HepG2 (cell line): Measurements from ENCODE around the gene SLC18A3. TPM values are rescaled to one million over a fixed set of nuclear protein-coding genes. Genes with fewer than 3 reads are reported as not detected.

ENCODE experiments used
- ATAC-seq: fragments of 200-7000 bp; cut with Tn5 transposase; 3 replicates; pipeline ENCODE4 v1.9.1; 2020; ENCODE audit warnings: mild to moderate bottlenecking, moderate library complexity
- BruUV-seq: library from RNA; stranded (reverse); fragments of 400-500 nt; replicated peaks from 2 replicates; lab custom pipeline; 2021; lab: Mats Ljungman, UMichigan
- CTCF ChIA-PET: fragments of 300-600 bp; formaldehyde crosslinking; extraction: SDS; loops from one replicate; lab custom pipeline; 2021; ENCODE audit warnings: low total read pairs, inconsistent platforms, low intra/inter-chr PET ratio; lab: Yijun Ruan, JAX
- POLR2A ChIA-PET: fragments of 350-600 bp; sonication (Branson Sonifier 250); formaldehyde crosslinking; loops from one replicate; lab custom pipeline; 2020; ENCODE audit warnings: antibody characterized with exemption, inconsistent platforms; lab: Yijun Ruan, JAX
- DNase-seq: peaks from one replicate; pipeline ENCODE4 v3.0.0-alpha.2; 2015; ENCODE audit warnings: low spot score
- FAIRE-seq: peaks from 3 replicates; lab custom pipeline; 2011; peaks lifted over from hg19 to GRCh38; lab: Jason Lieb, UNC
- H2AFZ ChIP-seq: one replicate; pipeline ENCODE4 v1.6.1; 2011; ENCODE audit warnings: low read length, inconsistent platforms
- H3K27ac ChIP-seq: fragments of 300-600 bp; 3 replicates; pipeline ENCODE4 v1.8.0; 2011; ENCODE audit warnings: mixed run types, mild to moderate bottlenecking, mixed read lengths, low read length, inconsistent platforms; ENCODE audit not compliant: insufficient read depth; ENCODE audit errors: extremely low read length
- H3K27me3 ChIP-seq, 2 experiments: fragments of 200-600 bp in 1 of 2; 2 replicates in 1 of 2; 3 replicates in 1 of 2; pipeline versions ENCODE4 v1.6.0 to v1.8.0; 2011; ENCODE audit warnings: low read length in 2 of 2, mild to moderate bottlenecking in 2 of 2, moderate library complexity in 2 of 2, inconsistent platforms in 1 of 2; ENCODE audit not compliant: insufficient read depth in 2 of 2, control insufficient read depth in 1 of 2
- H3K36me3 ChIP-seq, 2 experiments: fragments of 200-600 bp in 1 of 2; replicated peaks in 1 of 2; 2 replicates in 1 of 2; 3 replicates in 1 of 2; pipeline versions ENCODE4 v1.5.1 to v1.8.0; 2011; ENCODE audit warnings: low read length in 2 of 2, inconsistent platforms in 1 of 2; ENCODE audit not compliant: insufficient read depth in 2 of 2, control insufficient read depth in 1 of 2
- H3K4me1 ChIP-seq: 2 replicates; pipeline ENCODE4 v1.5.1; 2012; ENCODE audit warnings: low read length, inconsistent platforms; ENCODE audit not compliant: insufficient read depth
- H3K4me2 ChIP-seq: 2 replicates; pipeline ENCODE4 v1.6.0; 2011; ENCODE audit warnings: low read depth, low read length, inconsistent platforms
- H3K4me3 ChIP-seq, 3 experiments: fragments of 200-600 bp in 1 of 3; sonication (generic), shearing (Covaris generic) in 1 of 3; replicated peaks in 1 of 3; 2 replicates each; pipeline ENCODE4 v1.5.1; 2011 to 2016; ENCODE audit warnings: low read length in 3 of 3, inconsistent platforms in 2 of 3, low read depth in 2 of 3, mild to moderate bottlenecking in 2 of 3, control low read depth in 1 of 3, mixed read lengths in 1 of 3; ENCODE audit not compliant: insufficient read depth in 1 of 3
- H3K79me2 ChIP-seq: one replicate; pipeline ENCODE4 v1.6.1; 2011; ENCODE audit warnings: low read length, inconsistent platforms; ENCODE audit not compliant: insufficient read depth
- H3K9ac ChIP-seq: 2 replicates; pipeline ENCODE4 v1.6.0; 2011; ENCODE audit warnings: mild to moderate bottlenecking, low read depth, low read length, inconsistent platforms; ENCODE audit not compliant: insufficient read depth
- H3K9me3 ChIP-seq: 2 replicates; pipeline ENCODE4 v1.5.1; 2012; ENCODE audit warnings: mild to moderate bottlenecking, low read length
- H4K20me1 ChIP-seq: 2 replicates; pipeline ENCODE4 v1.6.0; 2011; ENCODE audit warnings: inconsistent platforms, mild to moderate bottlenecking, low read length, moderate library complexity; ENCODE audit not compliant: insufficient read depth
- KMT2A ChIP-seq: sonication (generic); formaldehyde crosslinking; IDR thresholded peaks from 2 replicates; pipeline ENCODE4 v1.4.0; 2020; ENCODE audit warnings: missing genetic modification reagents
- MTF1 ChIP-seq: sonication (generic); formaldehyde crosslinking; IDR thresholded peaks from 2 replicates; pipeline ENCODE4 v1.5.0; 2020; ENCODE audit warnings: missing genetic modification reagents
- MXD4 ChIP-seq: IDR thresholded peaks from 2 replicates; pipeline ENCODE4 v1.6.1; 2016; ENCODE audit warnings: mild to moderate bottlenecking, missing biosample characterization, missing genetic modification reagents
- WGBS: methylation state at CpG from one replicate; pipeline ENCODE4 v1.1.6; 2017; ENCODE audit warnings: low lambda C conversion rate; 5-methylcytosine and 5-hydroxymethylcytosine counted together
- in situ Hi-C: cut with HindIII; loops from 2 replicates; pipeline ENCODE4 v1.10.0; 2017; ENCODE audit warnings: low pct_unique_long_range_greater_than_20kb; ENCODE audit not compliant: extremely low pct_ligation_motif_present
- intact Hi-C: fragments of 100-400 bp; cut with micrococcal nuclease; formaldehyde crosslinking; loops from one replicate; pipeline ENCODE4 v1.10.0; 2022; ENCODE audit not compliant: unreplicated experiment
- polyA plus RNA-seq, 8 experiments: library from polyadenylated mRNA; depleted of rRNA in 3 of 8; stranded (reverse) in 7 of 8; unstranded in 1 of 8; fragments of >200 nt; fragmentation: Illumina TruSeq in 4 of 8; extraction: Trizol in 4 of 8; gene quantifications; 2 replicates each; pipeline versions ENCODE4 v1.2.1 to v1.2.3, GENCODE V29; 2011 to 2016; ENCODE audit warnings: low read depth in 4 of 8, missing spikeins in 1 of 8, mixed read lengths in 1 of 8; ENCODE audit not compliant: insufficient read depth in 1 of 8
- total RNA-seq, 5 experiments: library from RNA; depleted of rRNA; stranded (reverse); fragments of >200 nt; fragmentation: Illumina TruSeq; extraction: Trizol; gene quantifications; 2 replicates each; pipeline ENCODE4 v1.2.3, GENCODE V29; 2016; ENCODE audit warnings: low read depth in 1 of 5
- TF ChIP-seq, protein P1 (sequence below): sonication (generic); formaldehyde crosslinking; conservative IDR thresholded peaks from 2 replicates; pipeline ENCODE4 v1.4.0; 2020; ENCODE audit warnings: mild to moderate bottlenecking, missing genetic modification reagents, moderate library complexity
- TF ChIP-seq, protein P2 (sequence below): IDR thresholded peaks from 2 replicates; pipeline ENCODE4 v1.6.1; 2012; ENCODE audit warnings: low read length, improper control_type of control experiment
- TF ChIP-seq, protein P3 (sequence below): sonication (generic); formaldehyde crosslinking; IDR thresholded peaks from 2 replicates; pipeline ENCODE4 v1.4.0; 2020; ENCODE audit warnings: mild to moderate bottlenecking, missing genetic modification reagents, borderline replicate concordance

Gene SLC18A3
- total and polyA plus RNA-seq, 2 of the 13 experiments (the other 11 are each of a cell fraction or from before 2014, with no cell fraction given), result not detected

DNA sequence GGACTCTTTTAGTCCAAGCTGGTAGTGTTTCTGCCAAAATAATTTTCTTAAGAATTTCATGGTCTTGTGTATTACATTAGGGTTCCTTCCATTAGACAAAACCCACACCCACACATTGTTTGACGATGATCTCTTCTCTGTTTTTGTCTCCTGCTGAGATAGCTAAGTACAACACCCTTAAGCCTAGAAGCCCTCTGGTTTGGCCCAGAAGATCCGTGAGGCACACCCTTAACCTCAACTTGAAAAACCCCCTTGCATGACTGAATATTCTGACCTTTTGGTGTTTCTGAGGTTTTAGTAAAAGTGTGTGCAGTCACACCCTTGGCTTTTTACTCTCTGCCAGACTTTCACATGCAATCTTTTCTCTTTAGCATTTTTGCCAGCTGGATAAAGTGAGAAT, 41.9 kb upstream of the SLC18A3 start:
- 0 out of 2 replicates have a peak, but pooled peaks cover 7% of the 10 kb centered on the region for H3K4me1 ChIP-seq
- ATAC-seq (no peak), FAIRE-seq (no peak), DNase-seq (no peak)
- POLR2A ChIA-PET, result no interaction called here
- no peak overlapping the region for H2AFZ ChIP-seq
- no peak overlapping the region for H3K9ac ChIP-seq
- peaks cover 4 to 6% of the 10 kb centered on the region in 2 experiments; a peak in 2 of 5 replicates for H3K27me3 ChIP-seq
- BruUV-seq, result no TSS peak
- TF ChIP-seq MTF1 (CRISPR knock-in tag) (no peak), MXD4 (CRISPR knock-in tag) (no peak), KMT2A (CRISPR knock-in tag) (no peak)
- TF ChIP-seq, protein P1, sequence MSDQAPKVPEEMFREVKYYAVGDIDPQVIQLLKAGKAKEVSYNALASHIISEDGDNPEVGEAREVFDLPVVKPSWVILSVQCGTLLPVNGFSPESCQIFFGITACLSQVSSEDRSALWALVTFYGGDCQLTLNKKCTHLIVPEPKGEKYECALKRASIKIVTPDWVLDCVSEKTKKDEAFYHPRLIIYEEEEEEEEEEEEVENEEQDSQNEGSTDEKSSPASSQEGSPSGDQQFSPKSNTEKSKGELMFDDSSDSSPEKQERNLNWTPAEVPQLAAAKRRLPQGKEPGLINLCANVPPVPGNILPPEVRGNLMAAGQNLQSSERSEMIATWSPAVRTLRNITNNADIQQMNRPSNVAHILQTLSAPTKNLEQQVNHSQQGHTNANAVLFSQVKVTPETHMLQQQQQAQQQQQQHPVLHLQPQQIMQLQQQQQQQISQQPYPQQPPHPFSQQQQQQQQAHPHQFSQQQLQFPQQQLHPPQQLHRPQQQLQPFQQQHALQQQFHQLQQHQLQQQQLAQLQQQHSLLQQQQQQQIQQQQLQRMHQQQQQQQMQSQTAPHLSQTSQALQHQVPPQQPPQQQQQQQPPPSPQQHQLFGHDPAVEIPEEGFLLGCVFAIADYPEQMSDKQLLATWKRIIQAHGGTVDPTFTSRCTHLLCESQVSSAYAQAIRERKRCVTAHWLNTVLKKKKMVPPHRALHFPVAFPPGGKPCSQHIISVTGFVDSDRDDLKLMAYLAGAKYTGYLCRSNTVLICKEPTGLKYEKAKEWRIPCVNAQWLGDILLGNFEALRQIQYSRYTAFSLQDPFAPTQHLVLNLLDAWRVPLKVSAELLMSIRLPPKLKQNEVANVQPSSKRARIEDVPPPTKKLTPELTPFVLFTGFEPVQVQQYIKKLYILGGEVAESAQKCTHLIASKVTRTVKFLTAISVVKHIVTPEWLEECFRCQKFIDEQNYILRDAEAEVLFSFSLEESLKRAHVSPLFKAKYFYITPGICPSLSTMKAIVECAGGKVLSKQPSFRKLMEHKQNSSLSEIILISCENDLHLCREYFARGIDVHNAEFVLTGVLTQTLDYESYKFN (CRISPR knock-in tag), result no peak
- TF ChIP-seq, protein P2, sequence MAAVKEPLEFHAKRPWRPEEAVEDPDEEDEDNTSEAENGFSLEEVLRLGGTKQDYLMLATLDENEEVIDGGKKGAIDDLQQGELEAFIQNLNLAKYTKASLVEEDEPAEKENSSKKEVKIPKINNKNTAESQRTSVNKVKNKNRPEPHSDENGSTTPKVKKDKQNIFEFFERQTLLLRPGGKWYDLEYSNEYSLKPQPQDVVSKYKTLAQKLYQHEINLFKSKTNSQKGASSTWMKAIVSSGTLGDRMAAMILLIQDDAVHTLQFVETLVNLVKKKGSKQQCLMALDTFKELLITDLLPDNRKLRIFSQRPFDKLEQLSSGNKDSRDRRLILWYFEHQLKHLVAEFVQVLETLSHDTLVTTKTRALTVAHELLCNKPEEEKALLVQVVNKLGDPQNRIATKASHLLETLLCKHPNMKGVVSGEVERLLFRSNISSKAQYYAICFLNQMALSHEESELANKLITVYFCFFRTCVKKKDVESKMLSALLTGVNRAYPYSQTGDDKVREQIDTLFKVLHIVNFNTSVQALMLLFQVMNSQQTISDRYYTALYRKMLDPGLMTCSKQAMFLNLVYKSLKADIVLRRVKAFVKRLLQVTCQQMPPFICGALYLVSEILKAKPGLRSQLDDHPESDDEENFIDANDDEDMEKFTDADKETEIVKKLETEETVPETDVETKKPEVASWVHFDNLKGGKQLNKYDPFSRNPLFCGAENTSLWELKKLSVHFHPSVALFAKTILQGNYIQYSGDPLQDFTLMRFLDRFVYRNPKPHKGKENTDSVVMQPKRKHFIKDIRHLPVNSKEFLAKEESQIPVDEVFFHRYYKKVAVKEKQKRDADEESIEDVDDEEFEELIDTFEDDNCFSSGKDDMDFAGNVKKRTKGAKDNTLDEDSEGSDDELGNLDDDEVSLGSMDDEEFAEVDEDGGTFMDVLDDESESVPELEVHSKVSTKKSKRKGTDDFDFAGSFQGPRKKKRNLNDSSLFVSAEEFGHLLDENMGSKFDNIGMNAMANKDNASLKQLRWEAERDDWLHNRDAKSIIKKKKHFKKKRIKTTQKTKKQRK, result no peak
- TF ChIP-seq, protein P3, sequence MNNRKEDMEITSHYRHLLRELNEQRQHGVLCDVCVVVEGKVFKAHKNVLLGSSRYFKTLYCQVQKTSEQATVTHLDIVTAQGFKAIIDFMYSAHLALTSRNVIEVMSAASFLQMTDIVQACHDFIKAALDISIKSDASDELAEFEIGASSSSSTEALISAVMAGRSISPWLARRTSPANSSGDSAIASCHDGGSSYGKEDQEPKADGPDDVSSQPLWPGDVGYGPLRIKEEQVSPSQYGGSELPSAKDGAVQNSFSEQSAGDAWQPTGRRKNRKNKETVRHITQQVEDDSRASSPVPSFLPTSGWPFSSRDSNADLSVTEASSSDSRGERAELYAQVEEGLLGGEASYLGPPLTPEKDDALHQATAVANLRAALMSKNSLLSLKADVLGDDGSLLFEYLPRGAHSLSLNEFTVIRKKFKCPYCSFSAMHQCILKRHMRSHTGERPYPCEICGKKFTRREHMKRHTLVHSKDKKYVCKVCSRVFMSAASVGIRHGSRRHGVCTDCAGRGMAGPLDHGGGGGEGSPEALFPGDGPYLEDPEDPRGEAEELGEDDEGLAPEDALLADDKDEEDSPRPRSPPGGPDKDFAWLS (CRISPR knock-in tag), result no peak
- in situ Hi-C loops (no loop called here), intact Hi-C loops (no loop called here)
- CTCF ChIA-PET, result no interaction called here
- no peaks in the 10 kb centered on the region for H3K9me3 ChIP-seq
- H4K20me1 ChIP-seq, result no peaks in the 10 kb centered on the region
- WGBS, result 2% methylated on average over 2 of the region's 2 CpGs
- H3K27ac ChIP-seq, result no peak overlapping the region
- no peak overlapping the region for H3K4me3 ChIP-seq
- H3K79me2 ChIP-seq, result no peaks in the 10 kb centered on the region
- H3K36me3 ChIP-seq, result no peaks in the 10 kb centered on the region
- no peak overlapping the region for H3K4me2 ChIP-seq
